NT2/D1 (cell line): ENCODE results near the gene DIAPH2.

Experiments used
- SUZ12 ChIP-seq: IDR thresholded peaks from 2 replicates; pipeline ENCODE4 v1.6.1; 2011; ENCODE audit not compliant: insufficient read length, insufficient read depth; ENCODE audit errors: extremely low read depth
- ZNF274 ChIP-seq: IDR thresholded peaks from 2 replicates; pipeline ENCODE4 v1.6.1; 2011; ENCODE audit warnings: mild to moderate bottlenecking, low read depth, low read length

GRCh38 chrX:96770315-96770714 is 85.7 kb downstream of the DIAPH2 start:
- TF ChIP-seq SUZ12 (no peak), ZNF274 (no peak)
